ENCODE data around the gene NRP2.

NRP2 gene

DNA sequence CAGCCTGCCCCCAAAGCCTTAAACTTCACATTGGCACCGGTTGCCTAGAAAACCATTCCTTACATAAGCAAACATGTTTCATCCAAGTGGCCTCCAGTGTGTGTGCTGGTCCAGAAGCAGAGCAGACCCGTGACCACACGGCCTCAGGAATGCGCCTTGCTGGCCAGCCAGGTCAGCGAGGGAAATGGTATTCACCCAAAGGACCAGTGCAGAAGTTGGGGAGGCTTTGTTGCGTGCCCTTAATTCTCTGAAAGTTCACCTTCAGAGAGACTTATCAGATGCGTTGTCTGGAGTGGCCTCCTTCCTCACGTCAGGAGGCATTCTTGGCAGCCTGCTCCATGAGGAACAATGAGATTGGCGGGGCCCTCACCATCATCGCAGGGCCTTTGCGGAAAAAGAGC lies 25.9 kb downstream of the NRP2 start:
- DNase-seq: no peak

GRCh38 chr2:205709319-205709718 lies 27.0 kb downstream of the NRP2 start:
- DNase-seq: no peak

DNA sequence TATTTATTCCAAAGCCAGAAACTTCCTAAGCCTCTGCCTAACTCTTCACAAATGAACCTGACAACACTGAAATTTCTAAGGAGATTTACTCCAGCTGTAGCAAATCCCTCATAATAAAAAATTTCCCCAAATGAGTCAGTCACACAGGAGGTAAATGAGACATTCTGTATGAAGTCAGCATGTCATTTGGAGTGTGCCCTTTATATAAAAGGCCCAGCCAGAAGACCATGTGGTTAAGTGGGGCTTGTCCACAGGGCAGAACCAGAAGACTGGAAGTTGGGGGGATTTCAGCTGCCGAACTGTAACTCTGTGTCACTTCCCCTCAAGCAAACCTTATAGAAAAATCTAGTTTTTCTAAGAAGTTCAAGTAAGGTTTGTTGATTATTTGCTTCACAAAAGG lies 30.2 kb downstream of the NRP2 start:
- DNase-seq: no peak

GRCh38 chr2:205713086-205713485 lies 30.8 kb downstream of the NRP2 start:
- DNase-seq: no peak

GRCh38 chr2:205714058-205714776 lies 31.9 kb downstream of the NRP2 start:
- DNase-seq: no peak

GRCh38 chr2:205714789-205715720 lies 32.8 kb downstream of the NRP2 start:
- DNase-seq: no peak

DNA sequence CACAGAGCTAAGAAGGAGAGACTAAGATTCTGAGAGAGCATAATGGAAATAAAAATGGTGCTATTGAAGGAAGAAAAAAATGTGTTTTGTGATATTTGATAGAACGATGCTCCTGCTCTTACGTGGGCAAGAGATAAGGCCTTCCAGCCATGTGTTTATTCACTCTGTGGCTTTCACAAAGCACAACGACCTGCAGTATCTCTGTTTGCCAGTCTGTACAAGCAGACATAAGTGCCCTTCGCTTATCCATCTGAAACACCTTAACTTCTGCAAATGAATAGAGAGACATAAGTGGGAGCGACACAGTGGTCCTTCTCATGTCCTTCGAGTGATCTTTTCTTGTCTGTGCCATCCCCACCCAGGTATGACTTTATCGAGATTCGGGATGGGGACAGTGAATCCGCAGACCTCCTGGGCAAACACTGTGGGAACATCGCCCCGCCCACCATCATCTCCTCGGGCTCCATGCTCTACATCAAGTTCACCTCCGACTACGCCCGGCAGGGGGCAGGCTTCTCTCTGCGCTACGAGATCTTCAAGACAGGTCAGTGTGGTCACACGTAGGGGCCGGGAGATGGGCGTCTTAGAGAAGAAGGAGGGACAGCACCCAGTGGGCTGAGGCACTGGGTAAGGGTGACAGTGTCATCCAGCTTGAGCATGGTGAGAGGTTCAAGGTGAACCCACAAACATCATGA lies 33.7 kb downstream of the NRP2 start:
- no peak for DNase-seq

DNA sequence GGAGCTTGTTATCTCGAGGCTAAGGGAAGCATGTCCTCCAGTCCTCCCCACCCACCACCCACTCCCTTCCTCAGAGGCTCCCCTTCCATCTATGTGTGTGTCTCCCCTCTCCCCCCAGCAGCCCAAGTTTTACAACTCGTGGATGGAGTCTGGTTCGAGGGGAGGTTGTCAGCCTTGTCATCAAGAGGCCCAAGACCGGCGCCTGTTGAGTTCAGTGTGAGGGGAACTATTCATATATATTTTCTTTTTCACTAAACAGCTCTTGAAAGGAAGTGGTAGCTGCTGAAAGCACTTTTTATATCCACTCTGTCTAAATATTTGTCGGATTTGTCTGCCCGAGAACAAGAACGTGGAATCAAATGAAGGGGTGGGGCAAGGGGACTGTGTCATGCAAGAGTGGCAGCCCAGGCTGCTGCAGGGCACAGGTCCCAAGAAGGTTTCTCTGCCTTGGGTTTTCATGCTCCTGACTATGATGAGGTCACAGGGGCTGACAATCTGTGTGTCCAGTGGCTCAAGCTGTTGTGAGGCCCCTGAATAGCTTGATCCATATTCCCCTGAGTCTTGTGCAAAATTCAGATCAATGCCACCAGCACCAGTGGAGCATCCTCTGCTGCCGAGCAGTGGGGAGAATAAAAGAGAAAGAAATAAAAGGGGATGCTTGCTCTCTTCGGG lies 35.0 kb downstream of the NRP2 start:
- no peak for DNase-seq

- DNase-seq: no peak
Observed at GRCh38 chr2:205717999-205718398, 35.7 kb downstream of the NRP2 start.

- DNase-seq: no peak
Observed at GRCh38 chr2:205719847-205720246, 37.5 kb downstream of the NRP2 start.

DNA sequence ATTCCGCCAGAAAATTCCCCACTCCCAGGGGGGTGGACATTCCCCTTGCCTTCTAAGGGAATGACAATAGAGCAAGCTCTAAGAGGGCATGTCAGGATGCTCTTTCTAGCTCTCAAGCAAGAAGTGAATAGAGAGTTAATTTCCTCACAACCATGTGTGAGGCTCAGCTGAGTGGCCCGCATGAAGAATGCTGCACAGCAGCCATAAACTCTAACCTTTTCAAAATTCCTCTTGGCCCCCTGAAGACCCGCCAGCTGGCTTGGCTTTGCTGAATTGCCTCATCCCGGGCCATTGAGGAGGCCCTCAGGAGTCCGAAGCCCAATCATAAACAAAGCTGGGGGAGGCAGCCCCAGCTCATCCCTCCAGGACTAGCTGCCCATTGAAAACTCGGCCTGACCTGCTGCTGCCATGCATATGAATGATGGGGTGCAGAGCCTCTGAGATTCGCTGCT lies 38.2 kb downstream of the NRP2 start:
- no peak for DNase-seq

GRCh38 chr2:205721057-205721449 lies 38.8 kb downstream of the NRP2 start:
- no peak for DNase-seq

- DNase-seq: no peak
Observed at GRCh38 chr2:205722283-205722918, 40.1 kb downstream of the NRP2 start.

- DNase-seq: no peak
Observed at GRCh38 chr2:205723179-205723578, 40.9 kb downstream of the NRP2 start.

DNA sequence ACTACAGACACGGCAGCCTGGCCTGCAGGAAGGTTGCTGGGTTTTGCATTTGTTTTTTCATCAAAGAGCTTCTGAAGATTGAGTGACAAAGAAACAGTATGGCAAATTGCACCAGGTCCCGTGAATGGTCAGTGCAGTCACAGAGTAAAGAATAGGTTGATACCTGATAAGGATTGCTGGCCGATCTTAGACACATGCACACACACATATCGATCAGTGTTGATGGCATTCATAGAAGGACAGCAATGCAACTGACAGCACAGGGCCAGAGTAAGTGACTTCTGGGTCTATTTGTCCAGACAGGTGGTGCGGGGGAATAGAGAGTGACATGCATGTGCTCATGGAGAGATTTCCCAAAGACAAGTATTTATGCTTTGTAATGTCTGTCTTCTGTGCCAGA lies 42.8 kb downstream of the NRP2 start:
- DNase-seq: no peak

DNA sequence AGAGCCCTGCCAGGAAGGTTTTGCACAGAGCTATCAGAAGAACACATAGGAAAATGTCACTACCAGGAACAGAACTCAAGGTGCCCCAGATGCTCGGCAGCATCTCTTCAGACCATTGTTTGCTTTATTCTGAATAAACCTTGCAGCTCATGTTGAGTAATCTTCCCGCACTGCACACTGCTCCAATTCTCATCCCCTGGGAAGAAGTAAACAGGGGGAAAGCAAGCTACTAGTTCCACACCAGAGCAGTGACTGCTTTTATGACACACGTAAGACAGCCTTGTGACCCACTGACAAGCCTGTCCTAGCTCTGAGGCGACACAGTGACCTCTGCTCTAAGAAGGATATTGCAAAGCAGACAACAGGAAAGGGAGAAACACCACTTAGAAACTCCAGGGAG lies 44.2 kb downstream of the NRP2 start:
- no peak for DNase-seq

DNA sequence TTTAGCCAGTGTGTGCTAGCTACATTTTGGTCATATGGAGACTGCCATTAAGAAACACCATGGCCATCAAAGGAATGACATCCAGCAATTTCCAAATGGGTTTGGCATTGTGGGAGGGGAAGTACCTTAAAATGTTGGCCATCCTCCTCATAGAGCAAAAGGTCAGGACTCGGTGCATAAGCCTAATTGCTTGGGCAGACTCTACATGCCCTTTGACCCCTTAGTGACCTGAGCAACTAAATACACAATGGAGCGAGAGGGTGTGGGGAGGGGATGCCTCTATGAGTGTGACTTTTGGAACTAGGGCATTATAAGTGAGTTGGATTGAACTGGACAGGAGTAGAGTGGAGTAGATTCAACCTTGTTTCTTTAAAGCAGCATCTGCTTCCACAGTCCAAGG lies 44.9 kb downstream of the NRP2 start:
- no peak for DNase-seq

DNA sequence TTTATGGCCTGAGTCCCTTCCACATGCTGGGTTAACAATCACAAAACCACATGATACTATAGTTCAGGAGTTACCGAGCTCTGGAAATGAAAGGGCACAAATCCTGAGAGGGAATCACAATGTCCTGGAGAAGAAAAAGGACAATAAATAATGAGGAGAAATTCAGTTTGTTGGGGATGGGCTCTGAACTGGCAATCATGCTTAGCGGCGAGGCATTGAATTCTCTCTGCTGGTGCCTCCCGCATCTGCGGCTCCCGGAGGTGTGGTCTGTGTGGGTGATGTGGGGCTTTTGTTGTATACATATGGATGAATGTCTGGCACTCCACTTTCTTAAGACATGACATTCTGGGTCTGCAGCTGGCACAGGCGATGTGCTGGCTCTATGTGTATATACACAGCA lies 46.1 kb downstream of the NRP2 start:
- DNase-seq: no peak

DNA sequence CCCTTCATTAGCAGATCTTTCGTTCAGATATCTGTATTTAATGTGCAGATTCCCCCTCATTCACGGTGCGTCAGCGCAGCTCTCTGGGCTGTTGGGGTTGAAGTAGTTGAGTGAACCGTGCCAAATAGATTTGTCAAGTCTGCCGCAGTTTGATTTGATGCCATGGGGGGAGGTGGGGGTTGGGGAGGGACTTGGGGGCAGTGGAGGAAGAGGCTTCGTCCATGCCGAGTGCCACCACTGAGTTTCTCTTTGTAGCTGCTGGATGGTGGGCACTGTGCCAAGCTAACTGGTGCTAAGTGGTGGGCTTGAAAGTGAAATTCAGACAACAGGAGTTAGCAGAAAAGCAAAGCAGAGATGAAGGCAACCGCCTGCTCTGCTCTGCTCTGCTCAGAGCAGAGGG lies 47.9 kb downstream of the NRP2 start:
- DNase-seq: no peak

DNA sequence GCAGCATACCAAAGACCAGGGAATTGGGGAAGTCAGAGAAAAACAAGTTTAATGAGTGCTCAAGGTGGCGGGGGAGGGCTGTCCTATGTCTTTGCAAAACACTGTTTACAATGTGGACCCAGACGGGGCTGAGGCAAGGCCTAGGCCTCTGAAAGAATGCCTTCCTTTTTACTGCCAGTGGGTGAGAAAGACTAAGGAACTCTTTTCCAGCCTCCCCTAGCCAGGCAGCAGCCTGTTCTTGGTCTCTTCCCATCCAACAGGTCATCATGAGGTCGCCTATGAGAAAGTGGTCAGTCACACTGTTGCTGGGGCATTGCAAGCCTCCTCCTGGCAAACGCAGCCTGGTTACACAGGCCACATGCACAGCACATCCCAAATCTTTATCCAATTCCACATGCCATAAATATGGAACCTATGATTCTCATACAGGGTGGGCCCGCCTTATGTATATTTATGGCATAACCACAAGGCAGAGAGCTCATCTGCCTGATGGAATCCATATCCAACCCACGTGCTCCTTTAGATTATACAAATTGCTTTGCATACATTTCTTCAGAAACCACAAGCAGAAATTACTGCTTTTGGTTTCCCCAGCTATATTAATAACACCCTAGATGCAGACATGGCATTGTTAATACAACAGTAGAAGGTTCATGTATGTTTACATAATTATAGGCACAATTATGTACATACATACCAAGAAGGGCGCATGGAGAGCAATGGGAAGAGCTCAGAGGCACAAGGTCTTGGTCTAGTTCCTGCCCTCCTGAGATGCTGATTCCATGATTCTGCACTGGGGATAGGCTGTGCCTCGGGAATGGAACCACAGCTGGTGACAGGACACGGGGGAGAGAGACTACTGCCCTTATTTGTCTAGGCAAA lies 48.6 kb downstream of the NRP2 start:
- no peak for DNase-seq

DNA sequence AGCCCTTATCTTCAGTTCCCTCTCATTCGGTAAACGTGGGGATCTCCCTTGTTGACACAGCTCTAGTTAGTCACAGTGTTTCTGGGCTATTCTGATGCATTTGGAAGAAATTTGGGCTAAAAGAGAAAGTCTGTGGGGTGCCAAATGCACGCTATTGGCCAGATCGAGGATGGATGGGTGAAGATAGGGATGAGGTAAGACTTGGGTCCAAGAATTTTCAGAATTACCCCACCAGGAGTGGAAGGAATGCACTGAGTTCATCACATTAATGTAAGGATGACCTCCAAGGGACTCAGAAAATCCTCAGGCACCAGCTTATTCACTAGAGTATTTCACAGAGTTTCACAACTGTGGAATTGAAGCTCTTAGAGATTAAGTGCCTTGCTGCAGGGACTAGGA lies 49.3 kb downstream of the NRP2 start:
- DNase-seq: no peak

Measured in activated CD4-positive, alpha-beta T cell treated with anti-CD3 and anti-CD28 coated beads for 4 hours (primary cell).